Measurements from ENCODE around the gene REXO2. TPM values are rescaled to one million over a fixed set of nuclear protein-coding genes. Genes with fewer than 3 reads are reported as not detected.

REXO2 gene
- total RNA-seq (2014; rRNA removed; shearing (Covaris generic)): 119 and 259 TPM in 2 replicates

DNA sequence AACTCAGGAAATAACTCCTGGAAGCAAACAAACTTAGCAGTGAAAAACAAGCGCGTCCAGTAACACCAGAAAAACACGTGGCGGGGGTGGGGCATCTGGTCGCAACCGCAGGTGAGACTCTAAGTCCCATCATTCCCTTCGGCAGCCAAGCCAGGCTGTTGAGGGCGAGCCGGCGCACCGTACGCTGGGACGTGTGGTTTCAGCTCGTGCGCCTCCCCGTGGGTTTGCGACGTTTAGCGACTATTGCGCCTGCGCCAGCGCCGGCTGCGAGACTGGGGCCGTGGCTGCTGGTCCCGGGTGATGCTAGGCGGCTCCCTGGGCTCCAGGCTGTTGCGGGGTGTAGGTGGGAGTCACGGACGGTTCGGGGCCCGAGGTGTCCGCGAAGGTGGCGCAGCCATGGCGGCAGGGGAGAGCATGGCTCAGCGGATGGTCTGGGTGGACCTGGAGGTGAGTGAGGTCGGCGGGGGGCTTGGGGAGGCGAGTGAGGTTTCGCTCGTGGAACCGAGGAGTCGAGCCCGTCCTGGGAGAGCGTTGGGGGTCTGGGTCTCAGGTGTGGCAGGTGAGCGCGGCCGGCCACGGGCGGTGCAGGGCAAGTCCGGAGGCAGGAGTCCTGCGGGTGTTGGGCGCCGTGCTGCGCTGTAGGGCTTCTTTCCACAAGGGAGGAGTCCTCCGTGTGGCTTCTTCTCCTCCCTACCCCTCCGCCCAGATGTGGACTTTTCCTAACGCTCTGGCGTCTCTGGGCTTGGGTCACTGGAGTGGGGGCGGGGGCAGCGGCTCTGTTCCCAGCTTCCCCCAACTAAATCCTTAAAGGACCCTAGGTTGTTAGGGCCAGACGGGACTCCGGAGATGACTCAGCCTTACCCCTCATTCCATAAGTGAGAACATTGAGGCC, at the start of gene REXO2:
TSS of gene REXO2 (plus strand) at position 239 of the 892 bp plus-strand sequence. CDS start at position 301, 62 bp downstream.
- H3K36me3 ChIP-seq: peaks cover 18% of the 10 kb centered on the region
- DNase-seq (ENCODE audit: low read depth in 1 of 2, low spot score in 2 of 2): peak; percentile 73 to 85
- no peaks in the 10 kb centered on the region for H3K9me3 ChIP-seq (replicated peaks)

DNA sequence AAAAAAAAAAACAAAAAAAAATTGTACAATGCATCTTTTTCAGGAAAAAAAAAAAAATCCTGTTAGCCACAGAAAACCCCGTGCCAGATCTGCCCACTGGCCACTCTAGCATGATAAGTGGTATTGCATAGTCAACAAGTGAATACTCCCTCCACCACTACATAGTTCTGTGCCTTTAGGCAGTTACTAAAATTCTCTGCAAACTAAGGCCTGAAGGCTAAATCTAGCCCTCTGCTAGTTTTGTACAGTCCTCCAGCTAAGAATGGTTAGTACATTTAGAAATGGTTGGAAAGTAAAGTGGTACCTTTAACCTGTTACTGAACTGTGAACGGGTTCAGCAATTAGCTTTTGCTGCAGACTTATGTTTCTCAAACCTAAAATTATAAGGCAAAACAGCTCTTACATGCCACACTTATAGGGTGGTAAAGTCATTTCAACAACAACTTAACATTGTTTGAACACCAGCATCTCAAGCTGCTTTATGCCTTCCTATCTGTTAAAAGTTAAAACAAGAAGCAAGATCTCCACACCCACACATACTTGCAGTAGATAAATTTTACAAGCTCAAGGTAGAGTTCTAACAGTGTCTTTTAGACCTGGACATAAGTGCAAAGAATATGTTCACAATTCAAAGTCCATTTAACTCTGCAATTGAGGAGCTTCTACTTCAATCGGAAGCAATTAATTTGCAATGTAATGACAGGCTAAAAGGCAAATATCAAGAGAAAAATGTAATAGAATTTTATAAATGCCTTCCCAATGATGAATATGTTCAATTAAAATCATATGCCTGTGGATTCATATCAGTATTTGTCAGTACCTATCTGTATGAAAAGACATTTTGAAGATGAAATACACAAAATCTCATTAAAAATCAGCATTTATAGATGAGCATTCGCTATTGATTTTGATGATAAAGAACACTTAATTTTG, 46.3 kb upstream of the REXO2 start:
- H3K4me3 ChIP-seq: no peak overlapping the region
- peaks cover 16% of the 10 kb centered on the region for H3K4me1 ChIP-seq (replicated peaks)
- no peak overlapping the region for H3K27ac ChIP-seq
- H3K36me3 ChIP-seq: no peaks in the 10 kb centered on the region
- no peaks in the 10 kb centered on the region for H3K27me3 ChIP-seq (replicated peaks)
- no peak for DNase-seq (ENCODE audit: low read depth in 1 of 2, low spot score in 2 of 2)
- no peaks in the 10 kb centered on the region for H3K9me3 ChIP-seq (replicated peaks)

More for the DNA sequence above, at the start of gene REXO2:
- peak within 1 kb of the TSS; percentile 90 for H3K4me3 ChIP-seq
- peak within 1 kb of the TSS; percentile 82 for H3K27ac ChIP-seq
- peaks cover 20% of the 10 kb centered on the region for H3K4me1 ChIP-seq (replicated peaks)
- no peaks in the 10 kb centered on the region for H3K27me3 ChIP-seq (replicated peaks)

DNA sequence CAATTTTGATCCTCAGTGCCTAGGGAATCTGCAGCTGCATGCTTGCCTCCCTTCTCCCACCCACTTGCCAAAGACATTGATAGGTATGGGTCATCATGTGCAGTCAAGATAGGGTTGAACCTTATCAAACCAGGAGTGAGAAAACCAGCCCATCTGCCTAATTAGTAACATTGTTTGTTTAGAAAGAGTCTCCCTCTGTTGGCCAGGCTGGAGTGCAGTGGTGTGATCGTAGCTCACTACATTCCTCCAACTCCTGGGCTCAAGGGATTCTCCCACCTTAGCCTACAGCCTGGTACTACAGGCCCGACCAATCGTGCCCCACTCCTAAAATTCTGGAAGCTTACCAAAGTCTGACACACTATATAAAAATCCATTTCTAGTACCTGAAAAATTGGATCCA, 43.5 kb upstream of the REXO2 start:
- Histone ChIP-seq H3K27me3 (replicated peaks) (no peaks in the 10 kb centered on the region), H3K4me1 (replicated peaks) (peaks cover 21% of the 10 kb centered on the region), H3K27ac (no peak overlapping the region), H3K4me3 (no peak overlapping the region), H3K36me3 (peaks cover 6% of the 10 kb centered on the region), H3K9me3 (replicated peaks) (no peaks in the 10 kb centered on the region)
- no peak for DNase-seq (ENCODE audit: low read depth in 1 of 2, low spot score in 2 of 2)

DNA sequence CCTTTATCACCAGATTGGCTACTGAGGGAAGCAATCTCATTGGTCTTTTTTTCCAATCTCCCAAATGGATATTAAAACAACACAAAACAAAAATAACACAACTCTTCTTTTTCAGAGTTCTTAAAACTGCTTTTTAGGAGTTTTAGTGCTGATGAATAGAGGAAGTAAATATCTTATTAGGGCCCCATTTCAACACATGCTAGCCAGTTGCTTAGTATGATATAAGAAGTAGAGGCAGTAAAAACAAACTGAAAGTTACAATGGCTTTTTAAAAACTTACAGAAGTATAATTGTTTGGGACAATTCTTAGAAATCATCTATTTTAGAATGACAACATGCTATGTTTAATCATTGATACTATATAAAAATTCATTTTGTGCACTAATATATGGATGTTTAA, 42.4 kb upstream of the REXO2 start:
- H3K9me3 ChIP-seq (replicated peaks): no peaks in the 10 kb centered on the region
- H3K4me1 ChIP-seq (replicated peaks): peaks cover 24% of the 10 kb centered on the region
- no peaks in the 10 kb centered on the region for H3K27me3 ChIP-seq (replicated peaks)
- no peak overlapping the region for H3K4me3 ChIP-seq
- H3K36me3 ChIP-seq: peaks cover 8% of the 10 kb centered on the region
- DNase-seq (ENCODE audit: low read depth in 1 of 2, low spot score in 2 of 2): no peak
- H3K27ac ChIP-seq: peak overlapping the region; percentile 99; the same call in 1 of the 2 replicates

DNA sequence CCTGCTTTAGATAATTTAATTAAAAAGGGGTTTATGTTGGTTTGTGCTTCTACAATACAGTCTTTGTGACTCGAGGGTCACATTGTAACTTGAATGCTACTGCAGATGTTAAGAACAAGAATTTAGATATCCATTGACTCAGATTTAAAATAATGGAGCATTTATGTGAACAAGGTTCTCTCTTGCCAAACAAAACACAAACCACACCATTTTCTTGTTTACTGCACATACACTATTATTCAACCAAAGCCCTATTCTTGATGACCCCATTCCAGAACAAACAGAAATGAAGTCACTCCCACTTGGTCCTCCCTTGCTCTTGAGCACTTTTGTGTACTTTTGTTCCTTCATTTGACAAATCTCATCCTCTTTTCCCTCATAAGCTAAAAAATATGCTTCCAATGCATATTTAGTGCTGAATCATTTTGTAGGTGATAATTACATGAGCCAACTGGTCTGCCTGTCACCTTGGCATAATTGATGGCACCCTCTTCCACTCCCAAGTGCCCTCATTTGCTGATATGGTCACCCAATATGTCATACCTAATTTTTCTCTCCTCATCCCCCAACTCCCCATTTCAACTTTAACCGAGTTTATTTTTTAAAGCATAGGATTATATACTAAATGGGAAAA, 41.8 kb upstream of the REXO2 start:
- peak in 1 of 2 experiments; percentile 42 for DNase-seq (ENCODE audit: low read depth in 1 of 2, low spot score in 2 of 2)
- H3K27me3 ChIP-seq (replicated peaks): no peaks in the 10 kb centered on the region
- peaks cover 24% of the 10 kb centered on the region for H3K4me1 ChIP-seq (replicated peaks)
- H3K9me3 ChIP-seq (replicated peaks): no peaks in the 10 kb centered on the region
- no peak overlapping the region for H3K4me3 ChIP-seq
- H3K36me3 ChIP-seq: peaks cover 9% of the 10 kb centered on the region
- H3K27ac ChIP-seq: peak overlapping the region; percentile 99

DNA sequence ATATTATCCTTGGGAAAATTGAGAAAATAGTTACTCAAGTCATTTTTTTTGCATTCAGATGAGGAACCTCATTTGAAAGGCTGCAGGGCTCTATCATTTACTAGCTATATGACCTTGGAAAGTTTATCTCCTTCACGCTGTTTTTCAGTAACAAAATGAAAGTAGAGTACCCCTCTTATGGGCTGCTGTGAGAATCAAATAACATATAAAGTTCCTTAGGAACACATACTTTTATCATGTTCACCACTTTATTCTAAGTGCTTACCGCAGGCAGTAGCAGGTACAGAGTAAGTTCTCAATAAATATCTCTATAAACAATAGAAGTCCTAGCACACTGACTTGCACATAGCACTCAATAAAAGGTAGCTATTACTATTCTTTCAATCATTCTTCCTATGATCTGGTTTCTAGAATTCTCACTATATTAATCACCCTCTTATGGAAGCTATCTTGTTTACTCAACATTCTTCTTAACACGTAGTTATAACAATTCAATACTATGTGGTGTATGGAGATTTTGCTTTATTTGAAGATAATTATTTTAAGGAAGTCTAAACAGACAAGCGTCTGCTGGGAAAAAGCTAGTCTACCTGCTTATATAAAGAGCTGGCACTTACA, 40.9 kb upstream of the REXO2 start:
- Histone ChIP-seq H3K36me3 (peaks cover 19% of the 10 kb centered on the region), H3K4me3 (peak overlapping the region; percentile 71), H3K4me1 (replicated peaks) (peaks cover 24% of the 10 kb centered on the region), H3K9me3 (replicated peaks) (no peaks in the 10 kb centered on the region), H3K27ac (peak overlapping the region; percentile 99), H3K27me3 (replicated peaks) (no peaks in the 10 kb centered on the region)
- DNase-seq (ENCODE audit: low read depth in 1 of 2, low spot score in 2 of 2): peak in 1 of 2 experiments; percentile 37

DNA sequence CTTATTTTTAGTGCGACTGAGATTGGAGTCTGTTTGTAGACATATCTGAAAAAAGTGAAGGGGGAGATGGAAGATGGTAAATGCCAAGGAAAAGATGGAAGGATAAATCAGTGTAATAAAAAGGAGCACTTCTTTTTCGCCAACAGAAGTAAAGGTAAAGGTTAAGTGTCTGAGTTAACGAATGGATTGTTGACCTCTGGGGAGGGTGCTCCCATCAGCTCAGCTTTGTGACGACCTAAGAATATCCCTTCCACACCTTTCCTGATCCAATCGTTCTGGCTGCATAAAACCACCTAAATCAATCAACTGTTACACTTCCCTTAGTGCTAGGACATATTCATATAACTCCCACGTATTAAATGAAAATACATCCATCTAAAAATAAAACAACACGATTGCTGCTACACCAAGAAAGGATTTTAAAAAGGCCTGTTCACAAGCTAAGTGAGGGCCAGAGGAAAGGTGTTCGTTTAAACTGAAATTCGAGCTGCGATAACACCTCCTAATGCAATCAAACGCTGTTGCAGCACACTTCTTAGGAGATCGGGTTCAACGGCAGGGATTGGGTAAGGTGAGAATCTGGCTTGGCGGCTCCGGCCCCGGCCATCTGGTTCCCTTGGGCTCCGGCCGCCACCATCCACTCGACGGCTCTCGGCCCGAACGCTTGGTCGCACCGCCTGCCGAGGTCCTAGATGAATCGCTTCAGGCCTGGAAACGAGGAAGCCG, 39.6 kb upstream of the REXO2 start:
- Histone ChIP-seq H3K9me3 (replicated peaks) (no peaks in the 10 kb centered on the region), H3K27me3 (replicated peaks) (no peaks in the 10 kb centered on the region), H3K4me1 (replicated peaks) (peaks cover 28% of the 10 kb centered on the region), H3K27ac (peak overlapping the region; percentile 99), H3K36me3 (peaks cover 27% of the 10 kb centered on the region), H3K4me3 (peak overlapping the region; percentile 71)
- DNase-seq (ENCODE audit: low read depth in 1 of 2, low spot score in 2 of 2): no peak

DNA sequence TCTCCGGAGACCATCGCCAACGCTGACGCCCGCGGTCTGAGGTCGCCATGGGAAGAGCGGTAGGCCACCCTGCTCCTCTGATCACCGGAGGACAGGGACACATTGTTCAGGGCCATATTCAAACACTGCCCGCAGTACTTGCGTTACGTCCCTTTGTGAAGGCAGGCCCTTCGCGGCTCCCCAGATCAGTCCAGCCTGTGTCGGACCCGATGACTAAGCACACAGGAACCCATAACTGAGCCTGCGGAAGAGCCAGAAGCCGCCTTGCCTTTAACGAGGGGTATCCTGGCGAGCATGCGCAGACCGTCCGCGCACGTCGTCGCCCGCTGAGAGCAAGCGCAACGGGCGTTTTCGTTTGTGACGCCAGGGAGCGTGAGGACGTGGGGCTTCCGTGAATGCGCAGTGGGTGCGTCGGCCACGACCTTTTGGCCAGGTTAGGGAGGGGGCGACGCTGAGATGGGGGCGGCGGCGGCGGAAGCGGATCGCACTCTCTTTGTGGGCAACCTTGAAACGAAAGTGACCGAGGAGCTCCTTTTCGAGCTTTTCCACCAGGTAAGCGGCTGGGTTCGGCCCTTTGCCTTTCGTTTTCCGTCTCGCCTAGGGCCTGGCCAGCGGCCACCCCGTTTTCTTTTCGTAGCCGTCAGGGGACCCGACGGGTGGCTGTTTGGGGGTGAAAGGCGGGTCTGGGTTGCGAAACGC, 38.9 kb upstream of the REXO2 start, which contains the start of the genes C11orf71 and RBM7:
TSS of gene C11orf71 (minus strand) at position 296 of the 699 bp plus-strand sequence. CDS start at position 116, 180 bp downstream.
TSS of gene RBM7 (plus strand) at position 451 of the 699 bp plus-strand sequence. CDS start at position 457, 6 bp downstream.
- H3K4me3 ChIP-seq: peak within 1 kb of the TSS; percentile 71
- no peaks in the 10 kb centered on the region for H3K27me3 ChIP-seq (replicated peaks)
- peak within 1 kb of the TSS; percentile 99 for H3K27ac ChIP-seq
- H3K9me3 ChIP-seq (replicated peaks): no peaks in the 10 kb centered on the region
- peaks cover 28% of the 10 kb centered on the region for H3K4me1 ChIP-seq (replicated peaks)
- peak; percentile 92 to 96 for DNase-seq (ENCODE audit: low read depth in 1 of 2, low spot score in 2 of 2)
- peaks cover 31% of the 10 kb centered on the region for H3K36me3 ChIP-seq

DNA sequence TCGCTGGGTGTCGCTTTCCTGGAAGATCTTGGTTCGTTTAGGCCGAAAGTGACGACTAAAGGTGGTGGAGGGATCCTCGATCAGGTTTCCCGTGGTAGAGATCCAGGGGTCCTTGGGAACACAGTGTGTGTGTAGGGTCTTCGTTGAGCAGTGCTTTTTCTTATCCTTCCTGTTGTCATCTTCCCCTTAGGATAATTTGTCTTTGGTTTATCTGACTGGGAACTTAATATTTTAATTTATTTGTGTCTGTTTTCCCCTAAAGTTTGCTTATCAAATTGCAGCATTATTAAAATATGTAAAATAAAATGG, 38.4 kb upstream of the REXO2 start:
- no peak for DNase-seq (ENCODE audit: low read depth in 1 of 2, low spot score in 2 of 2)
- Histone ChIP-seq H3K27ac (peak overlapping the region; percentile 99), H3K36me3 (peaks cover 36% of the 10 kb centered on the region), H3K27me3 (replicated peaks) (no peaks in the 10 kb centered on the region), H3K4me1 (replicated peaks) (peaks cover 28% of the 10 kb centered on the region), H3K9me3 (replicated peaks) (no peaks in the 10 kb centered on the region), H3K4me3 (peak overlapping the region; percentile 71)

DNA sequence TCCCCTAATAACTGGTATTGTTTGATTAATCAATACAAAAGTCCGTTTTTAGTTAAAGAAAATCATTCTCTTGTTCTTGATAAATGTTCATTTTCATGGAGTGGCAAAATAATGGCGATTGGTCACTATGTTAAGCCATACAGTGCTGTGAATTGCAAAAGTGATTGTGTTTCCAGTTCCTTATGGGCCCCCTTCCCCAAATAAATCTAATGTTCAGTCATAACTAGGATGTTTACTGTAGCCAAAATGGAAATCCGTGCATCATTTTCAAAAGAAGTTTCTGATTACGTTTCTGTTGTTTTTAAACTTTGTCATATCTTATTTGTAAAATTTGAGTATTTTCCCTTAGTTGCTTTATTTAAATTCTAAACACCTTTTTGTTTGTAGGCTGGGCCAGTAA, 38.0 kb upstream of the REXO2 start:
- peaks cover 40% of the 10 kb centered on the region for H3K36me3 ChIP-seq
- H3K9me3 ChIP-seq (replicated peaks): no peaks in the 10 kb centered on the region
- peak overlapping the region; percentile 71 for H3K4me3 ChIP-seq
- peaks cover 28% of the 10 kb centered on the region for H3K4me1 ChIP-seq (replicated peaks)
- H3K27ac ChIP-seq: peak overlapping the region; percentile 99
- H3K27me3 ChIP-seq (replicated peaks): no peaks in the 10 kb centered on the region
- DNase-seq (ENCODE audit: low read depth in 1 of 2, low spot score in 2 of 2): no peak

DNA sequence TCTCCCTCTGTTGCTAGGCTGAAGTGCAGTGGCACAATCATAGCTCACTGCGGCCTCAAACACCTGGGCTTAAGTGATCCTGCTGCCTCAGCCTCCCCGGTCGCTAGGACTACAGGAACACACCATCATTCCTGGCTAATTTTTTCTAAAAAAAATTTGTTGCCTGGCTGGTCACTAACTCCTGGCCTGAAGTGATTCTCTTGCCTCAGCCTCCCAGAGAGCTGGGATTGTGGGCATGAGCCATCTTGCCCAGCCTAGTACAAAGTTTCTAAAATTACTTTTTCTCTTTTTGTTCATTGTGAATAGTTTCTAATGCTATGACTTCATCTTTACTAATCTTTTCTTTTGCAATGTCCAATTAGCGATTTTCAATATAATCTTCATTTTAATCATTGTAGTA, 26.3 kb upstream of the REXO2 start:
- no peak overlapping the region for H3K27ac ChIP-seq
- no peaks in the 10 kb centered on the region; the same call in 1 of the 2 replicates for H3K4me1 ChIP-seq (replicated peaks)
- no peaks in the 10 kb centered on the region for H3K9me3 ChIP-seq (replicated peaks)
- H3K36me3 ChIP-seq: peaks cover 13% of the 10 kb centered on the region
- no peaks in the 10 kb centered on the region for H3K27me3 ChIP-seq (replicated peaks)
- DNase-seq (ENCODE audit: low read depth in 1 of 2, low spot score in 2 of 2): no peak
- no peak overlapping the region for H3K4me3 ChIP-seq

DNA sequence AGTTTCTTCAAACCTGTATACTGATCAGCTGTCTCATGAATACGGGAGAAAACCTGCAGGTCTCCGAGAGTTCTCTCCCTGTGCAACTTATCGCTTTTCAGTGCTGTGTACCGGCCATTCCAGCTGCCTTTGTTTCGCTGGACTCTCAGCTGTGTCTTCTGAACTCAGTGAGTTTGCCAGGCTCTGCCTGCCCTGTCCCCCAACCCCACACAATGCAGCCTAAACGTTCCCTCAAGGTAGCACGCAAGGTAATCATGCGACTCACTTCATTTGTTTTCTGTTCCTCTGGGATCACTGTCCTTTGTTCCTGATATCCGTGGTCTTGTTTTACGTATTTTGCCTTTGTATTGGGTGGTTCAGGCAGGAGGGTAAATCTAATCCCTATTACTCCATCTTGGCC, 25.3 kb upstream of the REXO2 start:
- Histone ChIP-seq H3K27ac (no peak overlapping the region), H3K4me3 (no peak overlapping the region), H3K36me3 (peaks cover 11% of the 10 kb centered on the region), H3K4me1 (replicated peaks) (no peaks in the 10 kb centered on the region; the same call in 1 of the 2 replicates), H3K9me3 (replicated peaks) (no peaks in the 10 kb centered on the region), H3K27me3 (replicated peaks) (no peaks in the 10 kb centered on the region)
- no peak for DNase-seq (ENCODE audit: low read depth in 1 of 2, low spot score in 2 of 2)

All from SJSA1 (cell line).